Stimulated activated CD4-positive, alpha-beta T cell treated with anti-CD3 and anti-CD28 coated beads, Interleukin-2, amount 100 ng/mL, for 24 hours (primary cell): ENCODE data around the gene EHBP1.

Experiments
- DNase-seq, 2 donors: peaks; one replicate each; pipeline ENCODE4 v3.0.0-alpha.2; 2020

The EHBP1 gene

GRCh38 chr2:62895632-62896009, 190.1 kb downstream of the EHBP1 start:
- no peak for DNase-seq

GRCh38 chr2:62897187-62897827, 191.8 kb downstream of the EHBP1 start:
- no peak for DNase-seq

- DNase-seq, result no peak
Measured at GRCh38 chr2:62904344-62904743, 198.8 kb downstream of the EHBP1 start.

GRCh38 chr2:62908145-62908544, 202.6 kb downstream of the EHBP1 start:
- no peak for DNase-seq

- no peak for DNase-seq
Measured at GRCh38 chr2:62913311-62913710, 207.8 kb downstream of the EHBP1 start.

GRCh38 chr2:62919041-62919440, 213.5 kb downstream of the EHBP1 start:
- no peak for DNase-seq

GRCh38 chr2:62920070-62920469, 214.6 kb downstream of the EHBP1 start:
- no peak for DNase-seq

- DNase-seq, result no peak
Measured at GRCh38 chr2:62923242-62923641, 217.7 kb downstream of the EHBP1 start.

GRCh38 chr2:62923881-62924280, 218.4 kb downstream of the EHBP1 start:
- DNase-seq, result no peak

- no peak for DNase-seq
Measured at GRCh38 chr2:62928015-62928414, 222.5 kb downstream of the EHBP1 start.

- DNase-seq, result no peak
Measured at GRCh38 chr2:62931536-62931935, 226.0 kb downstream of the EHBP1 start.

GRCh38 chr2:62933398-62933917, 227.9 kb downstream of the EHBP1 start:
- no peak for DNase-seq

- no peak for DNase-seq
Measured at GRCh38 chr2:62934517-62934916, 229.0 kb downstream of the EHBP1 start.

GRCh38 chr2:62938126-62938525, 232.6 kb downstream of the EHBP1 start:
- DNase-seq, result no peak

- no peak for DNase-seq
Measured at GRCh38 chr2:62939735-62940491, 234.4 kb downstream of the EHBP1 start.

- DNase-seq, result no peak
Measured at GRCh38 chr2:62940697-62941096, 235.2 kb downstream of the EHBP1 start.

- no peak for DNase-seq
Measured at GRCh38 chr2:62941413-62941812, 235.9 kb downstream of the EHBP1 start.

- no peak for DNase-seq
Measured at GRCh38 chr2:62944362-62944761, 238.8 kb downstream of the EHBP1 start.

GRCh38 chr2:62947403-62947802, 241.9 kb downstream of the EHBP1 start:
- DNase-seq, result no peak

GRCh38 chr2:62956651-62957050, 251.1 kb downstream of the EHBP1 start:
- no peak for DNase-seq

- no peak for DNase-seq
Measured at GRCh38 chr2:62958206-62958605, 252.7 kb downstream of the EHBP1 start.

GRCh38 chr2:62964050-62964449, 258.5 kb downstream of the EHBP1 start:
- no peak for DNase-seq

GRCh38 chr2:62964671-62965070, 259.2 kb downstream of the EHBP1 start:
- DNase-seq, result no peak

- no peak for DNase-seq
Measured at GRCh38 chr2:62966991-62967390, 261.5 kb downstream of the EHBP1 start.

GRCh38 chr2:62968168-62968567, 262.7 kb downstream of the EHBP1 start:
- no peak for DNase-seq
